KG1 (cell line): ENCODE measurements around the gene CFTR.

ENCODE experiments used
- DNase-seq: peaks from one replicate; lab custom pipeline; 2025; lab: John Stamatoyannopoulos, UW

CFTR gene

GRCh38 chr7:117588352-117588794 is 108.5 kb downstream of the CFTR start:
- DNase-seq = no peak

GRCh38 chr7:117590191-117590590 is 110.4 kb downstream of the CFTR start:
- no peak for DNase-seq

GRCh38 chr7:117592011-117592635 is 112.3 kb downstream of the CFTR start:
- no peak for DNase-seq

GRCh38 chr7:117596134-117596533 is 116.3 kb downstream of the CFTR start:
- no peak for DNase-seq

GRCh38 chr7:117597755-117598154 is 117.9 kb downstream of the CFTR start:
- no peak for DNase-seq

- no peak for DNase-seq
Measured at GRCh38 chr7:117600911-117601310, 121.1 kb downstream of the CFTR start.

GRCh38 chr7:117603627-117604026 is 123.8 kb downstream of the CFTR start:
- DNase-seq = no peak

DNA sequence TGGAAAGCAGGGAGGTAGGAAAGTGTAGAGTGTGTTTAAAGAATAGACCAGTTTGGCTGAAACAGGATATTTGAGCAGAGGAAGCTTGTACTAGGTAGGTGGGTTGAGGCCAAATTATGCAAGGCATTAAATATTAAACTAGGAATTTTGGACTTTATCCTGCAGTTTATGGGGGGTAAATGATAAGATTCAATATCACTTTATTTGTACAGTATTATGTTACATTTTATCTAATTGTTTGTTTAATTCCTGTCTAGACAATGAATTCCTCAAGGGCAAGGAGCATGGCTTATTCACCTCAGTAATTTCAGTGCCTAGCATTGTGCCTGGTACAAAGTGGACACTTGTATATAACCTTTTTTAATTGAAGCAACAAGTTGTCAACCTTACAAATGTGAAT is 125.9 kb downstream of the CFTR start:
- DNase-seq = no peak

GRCh38 chr7:117606132-117606531 is 126.3 kb downstream of the CFTR start:
- DNase-seq = no peak

- DNase-seq = no peak
Measured at GRCh38 chr7:117610396-117610795, 130.6 kb downstream of the CFTR start.

GRCh38 chr7:117612637-117613036 is 132.8 kb downstream of the CFTR start:
- no peak for DNase-seq

GRCh38 chr7:117616694-117617093 is 136.9 kb downstream of the CFTR start:
- no peak for DNase-seq

DNA sequence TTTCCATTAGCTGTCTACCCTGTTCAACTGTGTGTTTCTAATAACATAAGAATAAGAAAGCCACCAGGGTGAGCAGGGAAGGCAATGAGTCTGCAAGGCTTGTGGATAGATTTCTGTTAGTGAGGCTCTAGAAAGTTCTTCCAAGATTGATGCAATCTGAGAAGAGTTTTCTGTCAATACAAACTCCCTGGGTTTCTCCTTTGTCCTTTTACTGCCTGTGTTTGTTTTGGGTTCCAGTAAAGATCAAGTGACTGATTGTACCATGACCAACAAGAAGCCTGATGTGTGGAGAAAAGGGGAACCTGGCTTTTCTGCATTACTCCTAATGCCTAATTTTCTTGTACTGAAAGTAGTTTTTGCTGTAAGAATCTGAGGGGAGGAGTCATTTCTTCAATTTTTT is 139.9 kb downstream of the CFTR start:
- no peak for DNase-seq

- DNase-seq = no peak
Measured at GRCh38 chr7:117621075-117621618, 141.3 kb downstream of the CFTR start.

GRCh38 chr7:117623606-117624005 is 143.8 kb downstream of the CFTR start:
- no peak for DNase-seq

DNA sequence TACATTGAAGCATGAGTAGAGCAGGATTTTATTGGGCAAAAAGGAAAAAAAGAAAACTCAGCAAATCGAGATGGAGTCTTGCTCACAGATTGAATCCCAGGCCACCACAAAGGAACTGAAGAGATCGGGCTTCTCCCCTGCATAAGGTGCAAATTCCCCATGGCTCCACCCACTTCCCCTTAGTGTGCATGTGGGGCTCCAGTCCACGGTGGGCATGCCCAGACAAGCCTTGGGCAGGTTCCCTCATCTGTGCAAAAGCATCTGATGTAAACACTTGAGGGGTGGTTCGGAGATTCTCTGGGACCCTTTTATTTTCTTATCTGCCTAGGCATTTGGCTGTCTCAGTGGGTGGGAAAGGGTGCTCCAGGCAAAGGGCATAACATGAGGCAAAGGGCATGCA is 150.7 kb downstream of the CFTR start:
- DNase-seq = no peak

DNA sequence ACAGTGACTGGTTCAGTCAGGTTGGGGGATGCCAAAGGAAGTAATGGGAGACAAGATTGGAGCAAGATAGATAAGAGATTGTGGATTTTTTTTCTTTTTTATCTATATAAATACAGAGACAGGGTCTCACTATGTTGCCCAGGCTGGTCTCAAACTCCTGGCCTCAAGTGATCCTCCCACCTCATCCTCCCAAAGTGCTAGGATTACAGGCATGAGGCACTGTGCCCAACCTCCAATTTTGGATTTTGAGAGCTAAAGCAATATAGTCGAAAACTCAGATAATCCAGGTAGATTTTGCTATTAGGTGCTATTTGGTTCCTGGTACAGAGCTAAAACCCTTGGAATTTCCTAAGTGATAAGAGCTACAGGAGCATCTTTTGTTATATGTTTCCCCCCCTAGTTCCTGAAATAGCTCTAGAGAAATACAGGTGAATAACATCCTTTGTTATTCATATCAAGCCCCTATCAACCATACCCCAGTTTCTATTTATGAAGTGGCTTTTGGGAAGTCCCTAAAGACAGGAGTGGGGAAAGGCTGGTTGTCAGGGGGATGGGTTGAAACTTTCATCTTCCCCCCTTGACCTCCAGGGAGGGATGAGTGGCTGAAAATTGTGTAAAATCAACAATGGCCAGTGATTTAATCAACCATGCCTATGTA is 151.2 kb downstream of the CFTR start:
- DNase-seq = no peak

DNA sequence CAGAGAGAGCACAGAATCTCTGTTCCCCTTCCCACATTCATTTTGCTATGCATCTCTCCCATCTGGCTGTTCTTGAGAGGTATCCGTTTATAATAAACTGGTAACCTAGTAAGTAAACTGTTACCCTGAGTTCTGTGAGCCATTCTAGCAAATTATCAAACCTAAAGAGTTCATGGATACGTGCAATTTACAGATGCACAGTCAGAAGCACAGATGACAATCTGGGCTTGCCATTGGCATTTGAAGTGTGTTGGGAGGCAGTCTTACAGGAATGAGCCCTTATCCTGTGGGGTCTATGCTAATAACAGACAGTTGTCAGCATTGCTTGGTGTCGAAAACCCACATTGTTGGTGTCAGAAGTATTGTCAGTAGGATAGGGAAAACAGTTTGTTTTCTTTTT is 151.8 kb downstream of the CFTR start:
- DNase-seq = no peak

DNA sequence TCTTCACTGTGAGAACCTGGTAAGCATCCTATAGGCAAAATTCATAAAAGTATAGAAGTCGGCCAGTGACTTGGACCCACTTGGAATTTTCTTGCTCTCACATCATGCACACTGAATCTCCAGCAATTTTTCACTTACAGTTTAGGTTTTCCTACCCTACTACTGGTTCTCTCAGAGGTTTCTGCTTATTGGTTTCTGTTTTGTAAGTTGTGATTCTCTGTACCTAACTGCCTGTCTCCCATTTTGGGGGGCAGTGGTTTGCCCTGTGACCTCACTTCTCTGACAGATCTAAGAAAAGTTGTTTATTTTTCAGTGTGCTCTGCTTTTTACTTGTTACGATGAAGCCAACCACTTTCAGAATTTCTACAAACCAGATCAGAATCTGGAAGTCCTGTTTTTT is 158.1 kb downstream of the CFTR start:
- DNase-seq = no peak

- DNase-seq = no peak
Measured at GRCh38 chr7:117639966-117640365, 160.1 kb downstream of the CFTR start.

GRCh38 chr7:117640465-117640864 is 160.6 kb downstream of the CFTR start:
- no peak for DNase-seq

- no peak for DNase-seq
Measured at GRCh38 chr7:117645481-117646165, 165.8 kb downstream of the CFTR start.

- no peak for DNase-seq
Measured at GRCh38 chr7:117648203-117648866, 168.5 kb downstream of the CFTR start.
